K562 (cell line): ENCODE measurements around the gene FUZ. TPM values are rescaled to one million over a fixed set of nuclear protein-coding genes. Genes with fewer than 3 reads are reported as not detected.

Experiments
- ATAC-seq: fragments of 200-7000 bp; cut with Tn5 transposase; 3 replicates; pipeline ENCODE4 v1.9.1; 2020; ENCODE audit warnings: moderate library complexity
- BruUV-seq: library from RNA; stranded (reverse); fragments of 400-500 nt; replicated peaks from 2 replicates; lab custom pipeline; 2021; lab: Mats Ljungman, UMichigan
- CTCF ChIA-PET: fragments of 300-600 bp; formaldehyde crosslinking; extraction: SDS; loops from one replicate; lab custom pipeline; 2021; ENCODE audit warnings: low intra/inter-chr PET ratio; lab: Yijun Ruan, JAX
- POLR2A ChIA-PET: fragments of 300-600, 350-650 bp; sonication (Branson Sonifier 250); formaldehyde crosslinking; extraction: SDS; loops from one replicate; lab custom pipeline; 2021; ENCODE audit warnings: antibody characterized with exemption, inconsistent platforms; lab: Yijun Ruan, JAX
- DNase-seq, 4 experiments: peaks; one replicate each; pipeline versions ENCODE4 v3.0.0 to v3.0.0-alpha.2; 2011 to 2018; ENCODE audit warnings: low spot score in 3 of 4, mixed read lengths in 3 of 4; ENCODE audit errors: extremely low read depth in 1 of 4
- FAIRE-seq: peaks from 2 replicates; lab custom pipeline; 2011; peaks lifted over from hg19 to GRCh38; lab: Jason Lieb, UNC
- H2AFZ ChIP-seq: 2 replicates; pipeline ENCODE4 v1.6.0; 2011; ENCODE audit warnings: low read depth, low read length, control low read depth, inconsistent platforms
- H3K27ac ChIP-seq: fragments of 200-600 bp; 3 replicates; pipeline ENCODE4 v1.8.0; 2011; ENCODE audit warnings: low read depth, mild to moderate bottlenecking, control low read depth, inconsistent platforms, low read length, moderate library complexity, mixed read lengths; ENCODE audit errors: extremely low read depth
- H3K27me3 ChIP-seq, 2 experiments: fragments of 300-600 bp in 1 of 2; 2 replicates in 1 of 2; 3 replicates in 1 of 2; pipeline versions ENCODE4 v1.6.0 to v1.8.0; 2011; ENCODE audit warnings: inconsistent platforms in 2 of 2, low read length in 2 of 2, mild to moderate bottlenecking in 1 of 2, mixed read lengths in 1 of 2, moderate library complexity in 1 of 2; ENCODE audit not compliant: control insufficient read depth in 2 of 2, insufficient read depth in 2 of 2
- H3K36me3 ChIP-seq: fragments of 300-600 bp; 3 replicates; pipeline ENCODE4 v1.8.0; 2011; ENCODE audit warnings: mild to moderate bottlenecking, low read length, inconsistent platforms; ENCODE audit not compliant: control insufficient read depth, insufficient read depth
- H3K4me1 ChIP-seq, 2 experiments: fragments of 200-600 bp in 1 of 2; replicated peaks in 1 of 2; 2 replicates in 1 of 2; 3 replicates in 1 of 2; pipeline versions ENCODE4 v1.5.1 to v1.8.0; 2011; ENCODE audit warnings: inconsistent platforms in 2 of 2, low read length in 2 of 2, mild to moderate bottlenecking in 1 of 2, mixed read lengths in 1 of 2, moderate library complexity in 1 of 2; ENCODE audit not compliant: control insufficient read depth in 2 of 2, insufficient read depth in 2 of 2
- H3K4me2 ChIP-seq: 2 replicates; pipeline ENCODE4 v1.6.1; 2011; ENCODE audit warnings: low read length, control low read depth, inconsistent platforms, mixed read lengths; ENCODE audit not compliant: insufficient read depth
- H3K4me3 ChIP-seq: fragments of 200-600 bp; sonication (generic), shearing (Covaris generic); 2 replicates; pipeline ENCODE4 v1.5.1; 2016; ENCODE audit warnings: control low read depth, inconsistent platforms
- H3K79me2 ChIP-seq: fragments of 200-600 bp; 3 replicates; pipeline ENCODE4 v1.8.0; 2011; ENCODE audit warnings: low read length, inconsistent platforms; ENCODE audit not compliant: control insufficient read depth, insufficient read depth
- H3K9ac ChIP-seq, 2 experiments: 2 replicates each; pipeline versions ENCODE4 v1.6.0 to v1.6.1; 2011; ENCODE audit warnings: low read depth in 2 of 2, low read length in 2 of 2, control low read depth in 1 of 2, inconsistent platforms in 1 of 2, mild to moderate bottlenecking in 1 of 2, mixed read lengths in 1 of 2; ENCODE audit not compliant: insufficient read depth in 1 of 2
- H3K9me1 ChIP-seq: one replicate; pipeline ENCODE4 v1.6.0; 2011; ENCODE audit warnings: inconsistent platforms, mild to moderate bottlenecking, low read length, moderate library complexity; ENCODE audit not compliant: control insufficient read depth, insufficient read depth
- H3K9me3 ChIP-seq: replicated peaks from 2 replicates; pipeline ENCODE4 v1.5.1; 2011; ENCODE audit warnings: low read depth, low read length, inconsistent platforms; ENCODE audit not compliant: control insufficient read depth, insufficient read depth
- H4K20me1 ChIP-seq: replicated peaks from 2 replicates; pipeline ENCODE4 v1.6.1; 2011; ENCODE audit warnings: low read length, inconsistent platforms, mixed read lengths; ENCODE audit not compliant: control insufficient read depth, insufficient read depth
- BRD4 ChIP-seq: fragments of 200-600 bp; sonication (generic); IDR thresholded peaks from 2 replicates; pipeline ENCODE4 v1.6.1; 2017; ENCODE audit warnings: inconsistent platforms
- C11orf30 ChIP-seq: fragments of 450-650 bp; IDR thresholded peaks from 2 replicates; pipeline ENCODE4 v1.6.1; 2016; ENCODE audit warnings: low read depth, mild to moderate bottlenecking
- CAMTA2 ChIP-seq: fragments of 250-450 bp; sonication (Bioruptor Pico); conservative IDR thresholded peaks from 2 replicates; pipeline ENCODE4 v1.5.1; 2022
- DMBX1 ChIP-seq: fragments of 250-450 bp; sonication (Bioruptor Pico); IDR thresholded peaks from 2 replicates; pipeline ENCODE4 v1.8.0; 2022; ENCODE audit warnings: inconsistent platforms, mild to moderate bottlenecking, moderate library complexity, borderline replicate concordance
- HNRNPH1 ChIP-seq: fragments of 200-400 bp; formaldehyde crosslinking; optimal IDR thresholded peaks from 2 replicates; pipeline ENCODE3; 2017; ENCODE audit warnings: low read depth, mild to moderate bottlenecking, low read length, moderate library complexity
- NR2C2 ChIP-seq, 2 experiments: fragments of 200-800 bp in 1 of 2; sonication (Bioruptor generic) in 1 of 2; sonication (generic) in 1 of 2; formaldehyde crosslinking in 1 of 2; IDR thresholded peaks; 2 replicates each; pipeline versions ENCODE4 v1.6.1 to v1.8.0; 2016 to 2022; ENCODE audit warnings: mild to moderate bottlenecking in 1 of 2, missing compliant biosample characterization in 1 of 2, missing genetic modification characterization in 1 of 2, missing genetic modification reagents in 1 of 2
- PCBP2 ChIP-seq: fragments of 200-400 bp; formaldehyde crosslinking; IDR thresholded peaks from 2 replicates; pipeline ENCODE4 v1.6.1; 2018; ENCODE audit warnings: low read length, low read depth, mild to moderate bottlenecking, moderate library complexity; ENCODE audit not compliant: poor library complexity, severe bottlenecking
- PRMT5 ChIP-seq: sonication (generic); formaldehyde crosslinking; IDR thresholded peaks from 2 replicates; pipeline ENCODE4 v1.5.0; 2020; ENCODE audit warnings: missing genetic modification reagents
- RUNX1 ChIP-seq: sonication (generic); IDR thresholded peaks from 2 replicates; pipeline ENCODE4 v1.6.1; 2016; ENCODE audit warnings: antibody characterized with exemption, low read depth
- SAFB ChIP-seq: fragments of 200-400 bp; formaldehyde crosslinking; IDR thresholded peaks from 2 replicates; pipeline ENCODE4 v1.6.1; 2017; ENCODE audit warnings: low read depth, low read length, borderline replicate concordance
- TCF7 ChIP-seq: sonication (generic); IDR thresholded peaks from 2 replicates; pipeline ENCODE4 v1.6.1; 2016; ENCODE audit warnings: antibody characterized with exemption, borderline replicate concordance
- ZC3H11A ChIP-seq: IDR thresholded peaks from 2 replicates; pipeline ENCODE4 v1.6.1; 2012; ENCODE audit warnings: low read depth, low read length, improper control_type of control experiment
- ZFP36 ChIP-seq: fragments of 150-350 bp; IDR thresholded peaks from 2 replicates; pipeline ENCODE4 v1.6.1; 2018; ENCODE audit warnings: low read length, low read depth; ENCODE audit not compliant: partially characterized antibody
- ZNF282 ChIP-seq: sonication (generic); formaldehyde crosslinking; IDR thresholded peaks from 2 replicates; pipeline ENCODE4 v1.8.1; 2023; ENCODE audit warnings: missing genetic modification reagents
- WGBS: fragments of 100-300 bp; shearing (Covaris generic); methylation state at CpG from one replicate; pipeline ENCODE4 v1.1.6; 2016; ENCODE audit warnings: low coverage, mixed read lengths; ENCODE audit not compliant: insufficient coverage; ENCODE audit errors: missing lambda C conversion rate; 5-methylcytosine and 5-hydroxymethylcytosine counted together
- in situ Hi-C: fragments of 300-500 bp; cut with MboI; formaldehyde crosslinking; loops from 4 replicates; pipeline ENCODE4 v1.15.0; 2018; ENCODE audit warnings: inconsistent platforms, mixed read lengths
- intact Hi-C: fragments of 100-400 bp; cut with micrococcal nuclease; formaldehyde crosslinking; loops from 2 replicates; pipeline ENCODE4 v1.14.2; 2022
- polyA plus RNA-seq, 8 experiments: library from polyadenylated mRNA; depleted of rRNA in 4 of 8; stranded (reverse) in 5 of 8; unstranded in 3 of 8; fragments of >200 nt; fragmentation: Nextera tagmentation in 2 of 8; fragmentation: Illumina TruSeq in 1 of 8; extraction: Ambion mirVana in 2 of 8; extraction: Trizol in 1 of 8; gene quantifications; 2 replicates each; pipeline versions ENCODE4 v1.2.1 to v1.2.3, GENCODE V29; 2011 to 2014; ENCODE audit warnings: inconsistent platforms in 1 of 8, missing spikeins in 1 of 8
- total RNA-seq, 7 experiments: library from RNA; depleted of rRNA in 6 of 7; stranded (reverse); fragments of >200 nt in 6 of 7; fragmentation: Illumina TruSeq in 2 of 7; extraction: Trizol in 2 of 7; gene quantifications; 2 replicates each; pipeline versions ENCODE4 v1.2.1 to v1.2.3, GENCODE V29; 2011 to 2021; ENCODE audit warnings: low replicate concordance in 1 of 7
- TF ChIP-seq, protein P1 (sequence below): fragments of 450-650 bp; IDR thresholded peaks from one replicate; pipeline ENCODE4 v1.6.1; 2018; ENCODE audit warnings: mild to moderate bottlenecking, moderate library complexity; ENCODE audit not compliant: partially characterized antibody

Gene FUZ
- total and polyA plus RNA-seq, 9 of the 15 experiments (the other 6 are each of a cell fraction or from before 2014, with no cell fraction given), result 0.17 to 7.6 (median 3.6) TPM; not detected in 1

- in situ Hi-C loops (no loop called here), intact Hi-C loops (loop anchor here (2.0 to 5.0 kb wide), 2 partner anchors 76 to 169 kb away; partner anchors contain the start of gene PRR12)
- no peaks in the 10 kb centered on the region for H3K9me1 ChIP-seq
- TF ChIP-seq, protein P1, sequence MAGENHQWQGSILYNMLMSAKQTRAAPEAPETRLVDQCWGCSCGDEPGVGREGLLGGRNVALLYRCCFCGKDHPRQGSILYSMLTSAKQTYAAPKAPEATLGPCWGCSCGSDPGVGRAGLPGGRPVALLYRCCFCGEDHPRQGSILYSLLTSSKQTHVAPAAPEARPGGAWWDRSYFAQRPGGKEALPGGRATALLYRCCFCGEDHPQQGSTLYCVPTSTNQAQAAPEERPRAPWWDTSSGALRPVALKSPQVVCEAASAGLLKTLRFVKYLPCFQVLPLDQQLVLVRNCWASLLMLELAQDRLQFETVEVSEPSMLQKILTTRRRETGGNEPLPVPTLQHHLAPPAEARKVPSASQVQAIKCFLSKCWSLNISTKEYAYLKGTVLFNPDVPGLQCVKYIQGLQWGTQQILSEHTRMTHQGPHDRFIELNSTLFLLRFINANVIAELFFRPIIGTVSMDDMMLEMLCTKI, result no peak
- TF ChIP-seq CAMTA2 (CRISPR knock-in tag), result no peak
- TF ChIP-seq PCBP2, result no peak
- no peak for TF ChIP-seq RUNX1
- TF ChIP-seq ZC3H11A, result no peak
- no peak for TF ChIP-seq TCF7
- 0 out of 2 replicates have a peak, but pooled peaks have one; percentile 2 for TF ChIP-seq BRD4
- TF ChIP-seq SAFB, result no peak
- no peak for TF ChIP-seq ZNF282 (CRISPR knock-in tag)
- no peak for TF ChIP-seq NR2C2 (CRISPR knock-in tag; IDR thresholded peaks at IDR 0.05)
- no peak for TF ChIP-seq NR2C2 (tag; IDR thresholded peaks at IDR 0.05)
- TF ChIP-seq PRMT5 (CRISPR knock-in tag), result no peak
- no peak for TF ChIP-seq C11orf30
- no peak for TF ChIP-seq HNRNPH1
- peak; percentile 48 for TF ChIP-seq ZFP36
- no peak for TF ChIP-seq DMBX1 (CRISPR knock-in tag)
- no peaks in the 10 kb centered on the region for H3K36me3 ChIP-seq
- ChIA-PET POLR2A (interaction anchor here (0.6 to 1.2 kb wide), 5 partner anchors 9 to 115 kb away, joined by 3 read pairs; partner anchors contain the start of gene PRMT1), CTCF (interaction anchor here (1.7 kb wide), 1 partner anchor 81 kb away, joined by 5 read pairs; no protein-coding TSS in a partner anchor)
- peak overlapping the region; percentile 75 for H3K4me2 ChIP-seq
- H3K9ac ChIP-seq, result peak overlapping the region; percentile 70 to 82
- no peak for ATAC-seq
- H3K79me2 ChIP-seq, result peaks cover 5% of the 10 kb centered on the region; the same call in 1 of the 3 replicates
- no TSS peak for BruUV-seq
- peaks cover 28 to 33% of the 10 kb centered on the region in 2 experiments for H3K4me1 ChIP-seq
- 0 out of 2 replicates have a peak overlapping the region, but pooled peaks have one; percentile 24 for H3K4me3 ChIP-seq
- H3K9me3 ChIP-seq, result peaks cover under 1% of the 10 kb centered on the region
- no peaks in the 10 kb centered on the region for H4K20me1 ChIP-seq
- no peak for FAIRE-seq
- no peaks in the 10 kb centered on the region for H3K27me3 ChIP-seq
- 60% methylated on average over 1 of the region's 1 CpG for WGBS
- DNase-seq, result no peak
- H2AFZ ChIP-seq, result peak overlapping the region; percentile 98
- peak overlapping the region; percentile 77 for H3K27ac ChIP-seq
Measured at GRCh38 chr19:49761249-49761624, 51.9 kb downstream of the FUZ start.
